HepG2 (cell line): Measurements from ENCODE around the gene CALY. TPM values are rescaled to one million over a fixed set of nuclear protein-coding genes. Genes with fewer than 3 reads are reported as not detected.

Source experiments
- AGO1 ChIP-seq: fragments of 200-400 bp; formaldehyde crosslinking; IDR thresholded peaks from 2 replicates; pipeline ENCODE4 v1.6.1; 2017; ENCODE audit warnings: mild to moderate bottlenecking, low read depth, low read length, moderate library complexity; ENCODE audit not compliant: poor library complexity, severe bottlenecking
- ARNTL ChIP-seq: sonication (generic); formaldehyde crosslinking; IDR thresholded peaks from 2 replicates; pipeline ENCODE4 v1.4.0; 2020; ENCODE audit warnings: mild to moderate bottlenecking, missing genetic modification reagents
- HDAC1 ChIP-seq: sonication (generic); formaldehyde crosslinking; IDR thresholded peaks from 2 replicates; pipeline ENCODE4 v1.5.1; 2020; ENCODE audit warnings: mild to moderate bottlenecking, missing genetic modification reagents
- HNF4G ChIP-seq, 2 experiments: sonication (generic) in 1 of 2; formaldehyde crosslinking in 1 of 2; IDR thresholded peaks; 2 replicates each; pipeline versions ENCODE4 v1.4.0 to v1.6.1; 2011 to 2020; ENCODE audit warnings: borderline replicate concordance in 2 of 2, low read depth in 2 of 2, mild to moderate bottlenecking in 2 of 2, low read length in 1 of 2, missing genetic modification reagents in 1 of 2, moderate library complexity in 1 of 2
- HNRNPK ChIP-seq: fragments of 200-400 bp; formaldehyde crosslinking; IDR thresholded peaks from 2 replicates; pipeline ENCODE4 v1.6.1; 2018; ENCODE audit warnings: low read length, low read depth, moderate library complexity, mild to moderate bottlenecking; ENCODE audit not compliant: poor library complexity, severe bottlenecking
- IRF9 ChIP-seq: sonication (generic); formaldehyde crosslinking; IDR thresholded peaks from 2 replicates; pipeline ENCODE4 v1.8.0; 2022; ENCODE audit warnings: missing genetic modification reagents, mild to moderate bottlenecking, borderline replicate concordance
- KDM1A ChIP-seq: IDR thresholded peaks from 2 replicates; pipeline ENCODE4 v1.6.1; 2016; ENCODE audit warnings: missing compliant biosample characterization
- MBD4 ChIP-seq: IDR thresholded peaks from 2 replicates; pipeline ENCODE4 v1.6.1; 2012; ENCODE audit warnings: low read length, inconsistent platforms, borderline replicate concordance
- MEIS1 ChIP-seq: sonication (generic); formaldehyde crosslinking; IDR thresholded peaks from 2 replicates; pipeline ENCODE4 v1.9.0; 2021; ENCODE audit warnings: mild to moderate bottlenecking, missing genetic modification reagents, moderate library complexity, borderline replicate concordance
- NFE2L1 ChIP-seq: sonication (generic); formaldehyde crosslinking; IDR thresholded peaks from 2 replicates; pipeline ENCODE4 v1.4.0; 2020; ENCODE audit warnings: missing genetic modification reagents, mild to moderate bottlenecking, borderline replicate concordance
- POLR2AphosphoS5 ChIP-seq: IDR thresholded peaks from 2 replicates; pipeline ENCODE4 v1.6.1; 2012; ENCODE audit warnings: low read depth, low read length
- POLR2G ChIP-seq: fragments of 200-400 bp; formaldehyde crosslinking; IDR thresholded peaks from 2 replicates; pipeline ENCODE4 v1.6.1; 2018; ENCODE audit warnings: mild to moderate bottlenecking, low read depth, low read length, moderate library complexity
- REXO4 ChIP-seq: sonication (generic); formaldehyde crosslinking; IDR thresholded peaks from 2 replicates; pipeline ENCODE4 v1.8.0; 2022; ENCODE audit warnings: missing genetic modification reagents, mild to moderate bottlenecking, borderline replicate concordance
- TEAD3 ChIP-seq: optimal IDR thresholded peaks from 2 replicates; pipeline ENCODE3; 2016; ENCODE audit warnings: borderline replicate concordance
- TFDP2 ChIP-seq: sonication (generic); formaldehyde crosslinking; IDR thresholded peaks from 2 replicates; pipeline ENCODE4 v1.4.0; 2020; ENCODE audit warnings: missing genetic modification reagents
- TOPORS ChIP-seq: sonication (generic); formaldehyde crosslinking; IDR thresholded peaks from 2 replicates; pipeline ENCODE4 v1.8.0; 2023; ENCODE audit warnings: mild to moderate bottlenecking, missing genetic modification reagents
- ZBTB3 ChIP-seq: sonication (generic); formaldehyde crosslinking; IDR thresholded peaks from 2 replicates; pipeline ENCODE4 v1.4.0; 2020; ENCODE audit warnings: low read depth, mild to moderate bottlenecking, moderate library complexity, missing genetic modification reagents, borderline replicate concordance
- ZFP62 ChIP-seq: sonication (generic); formaldehyde crosslinking; IDR thresholded peaks from 2 replicates; pipeline ENCODE4 v1.4.0; 2020; ENCODE audit warnings: missing genetic modification reagents
- ZNF160 ChIP-seq: sonication (generic); formaldehyde crosslinking; IDR thresholded peaks from 2 replicates; pipeline ENCODE4 v1.8.0; 2022; ENCODE audit warnings: mild to moderate bottlenecking, inconsistent platforms, missing genetic modification reagents
- ZNF251 ChIP-seq: sonication (generic); formaldehyde crosslinking; IDR thresholded peaks from 2 replicates; pipeline ENCODE4 v1.9.0; 2021; ENCODE audit warnings: mild to moderate bottlenecking, missing genetic modification reagents
- ZNF547 ChIP-seq: sonication (generic); formaldehyde crosslinking; IDR thresholded peaks from 2 replicates; pipeline ENCODE4 v1.5.1; 2020; ENCODE audit warnings: mild to moderate bottlenecking, missing genetic modification reagents
- ZNF598 ChIP-seq: sonication (generic); formaldehyde crosslinking; IDR thresholded peaks from 2 replicates; pipeline ENCODE4 v1.5.1; 2020; ENCODE audit warnings: mild to moderate bottlenecking, missing genetic modification reagents, borderline replicate concordance
- ZNF713 ChIP-seq: sonication (generic); formaldehyde crosslinking; IDR thresholded peaks from 2 replicates; pipeline ENCODE4 v1.4.0; 2020; ENCODE audit warnings: mild to moderate bottlenecking, missing genetic modification reagents
- ZSCAN21 ChIP-seq: sonication (generic); formaldehyde crosslinking; IDR thresholded peaks from 2 replicates; pipeline ENCODE4 v1.8.0; 2022; ENCODE audit warnings: mild to moderate bottlenecking, missing genetic modification reagents, moderate library complexity, borderline replicate concordance
- ZSCAN9 ChIP-seq: IDR thresholded peaks from 2 replicates; pipeline ENCODE4 v1.6.1; 2016; ENCODE audit warnings: borderline replicate concordance
- polyA plus RNA-seq, 8 experiments: library from polyadenylated mRNA; depleted of rRNA in 3 of 8; stranded (reverse) in 7 of 8; unstranded in 1 of 8; fragments of >200 nt; fragmentation: Illumina TruSeq in 4 of 8; extraction: Trizol in 4 of 8; gene quantifications; 2 replicates each; pipeline versions ENCODE4 v1.2.1 to v1.2.3, GENCODE V29; 2011 to 2016; ENCODE audit warnings: low read depth in 4 of 8, missing spikeins in 1 of 8, mixed read lengths in 1 of 8; ENCODE audit not compliant: insufficient read depth in 1 of 8
- total RNA-seq, 5 experiments: library from RNA; depleted of rRNA; stranded (reverse); fragments of >200 nt; fragmentation: Illumina TruSeq; extraction: Trizol; gene quantifications; 2 replicates each; pipeline ENCODE4 v1.2.3, GENCODE V29; 2016; ENCODE audit warnings: low read depth in 1 of 5
- TF ChIP-seq, protein P1 (sequence below): sonication (generic); formaldehyde crosslinking; IDR thresholded peaks from 2 replicates; pipeline ENCODE4 v1.8.0; 2022; ENCODE audit warnings: low read depth, missing genetic modification reagents

CALY gene
- total and polyA plus RNA-seq, 2 of the 13 experiments (the other 11 are each of a cell fraction or from before 2014, with no cell fraction given) = 0.08 TPM; not detected in 1

DNA sequence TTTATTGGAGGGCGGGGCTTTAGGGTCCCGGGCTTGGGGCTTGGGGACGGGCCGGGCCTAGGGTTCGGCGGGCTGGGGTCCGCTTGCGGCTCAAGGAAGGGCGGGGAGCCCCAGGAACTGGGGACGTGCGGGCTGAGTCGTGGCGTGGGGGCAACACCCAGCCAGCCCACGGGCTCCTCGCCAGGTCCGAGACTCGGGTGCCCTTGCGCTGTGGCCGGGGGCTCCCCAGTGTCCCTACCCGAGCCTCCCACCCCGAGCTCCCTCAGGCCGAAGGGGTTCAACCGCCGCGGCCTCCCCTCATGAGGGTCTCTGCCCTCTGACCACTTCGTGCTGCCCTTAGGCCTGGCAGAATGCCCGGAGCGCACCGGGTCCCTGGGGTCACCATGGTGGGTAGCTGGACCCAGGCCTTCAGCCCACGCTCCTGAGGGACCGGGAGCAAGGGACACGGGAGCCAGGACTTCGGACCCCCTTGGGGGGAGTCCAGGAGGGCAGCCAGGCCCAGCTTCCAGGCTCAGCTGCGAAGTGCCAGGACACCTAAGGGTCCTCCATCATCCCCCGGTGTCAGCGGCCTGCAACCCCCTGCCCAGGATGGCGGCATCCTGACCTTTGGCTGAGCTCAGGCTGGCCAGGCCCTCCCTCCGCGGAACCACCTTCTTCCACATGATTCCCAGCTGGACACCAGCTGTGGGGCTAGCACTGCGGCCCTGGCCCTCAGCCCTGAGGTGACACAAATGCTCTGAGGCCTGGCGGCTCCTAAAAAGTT, 21.6 kb upstream of the CALY start (continued):
- TF ChIP-seq HNF4G (IDR thresholded peaks at IDR 0.05; ENCODE audit: borderline replicate concordance, low read depth, low read length) = 0 out of 2 replicates have a peak, but pooled peaks have one; percentile 30
- TF ChIP-seq HNF4G (CRISPR knock-in tag; IDR thresholded peaks at IDR 0.05; ENCODE audit: borderline replicate concordance, low read depth) = no peak
- TF ChIP-seq ZNF713 (CRISPR knock-in tag) = 0 out of 2 replicates have a peak, but pooled peaks have one; percentile 43
- no peak; the same call in 1 of the 2 replicates for TF ChIP-seq ARNTL (CRISPR knock-in tag)
- peak; percentile 22; the same call in 1 of the 2 replicates for TF ChIP-seq TFDP2 (CRISPR knock-in tag)
- TF ChIP-seq MBD4 = no peak
- no peak for TF ChIP-seq ZFP62 (CRISPR knock-in tag)
- no peak for TF ChIP-seq TOPORS
- TF ChIP-seq TEAD3 (CRISPR knock-in tag) = peak; percentile 21
- peak; percentile 52; the same call in 1 of the 2 replicates for TF ChIP-seq IRF9 (CRISPR knock-in tag)
- peak; percentile 82 for TF ChIP-seq HDAC1 (CRISPR knock-in tag)
- TF ChIP-seq POLR2G = no peak
- TF ChIP-seq ZSCAN21 = 0 out of 2 replicates have a peak, but pooled peaks have one; percentile 73
- no peak for TF ChIP-seq ZSCAN9 (CRISPR knock-in tag)
- no peak for TF ChIP-seq KDM1A
- TF ChIP-seq MEIS1 = 0 out of 2 replicates have a peak, but pooled peaks have one; percentile 70
- TF ChIP-seq REXO4 (CRISPR knock-in tag) = no peak
- no peak for TF ChIP-seq ZBTB3 (CRISPR knock-in tag)
- TF ChIP-seq ZNF598 = no peak; the same call in 1 of the 2 replicates
- TF ChIP-seq ZNF251 = no peak
- TF ChIP-seq ZNF547 = no peak
- no peak for TF ChIP-seq ZNF160
- peak; percentile 33 for TF ChIP-seq POLR2AphosphoS5
- TF ChIP-seq, protein P1, sequence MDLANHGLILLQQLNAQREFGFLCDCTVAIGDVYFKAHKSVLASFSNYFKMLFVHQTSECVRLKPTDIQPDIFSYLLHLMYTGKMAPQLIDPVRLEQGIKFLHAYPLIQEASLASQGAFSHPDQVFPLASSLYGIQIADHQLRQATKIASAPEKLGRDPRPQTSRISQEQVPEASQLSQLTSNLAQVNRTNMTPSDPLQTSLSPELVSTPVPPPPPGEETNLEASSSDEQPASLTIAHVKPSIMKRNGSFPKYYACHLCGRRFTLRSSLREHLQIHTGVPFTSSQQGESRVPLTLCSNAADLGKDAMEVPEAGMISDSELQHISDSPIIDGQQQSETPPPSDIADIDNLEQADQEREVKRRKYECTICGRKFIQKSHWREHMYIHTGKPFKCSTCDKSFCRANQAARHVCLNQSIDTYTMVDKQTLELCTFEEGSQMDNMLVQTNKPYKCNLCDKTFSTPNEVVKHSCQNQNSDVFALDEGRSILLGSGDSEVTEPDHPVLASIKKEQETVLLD (CRISPR knock-in tag) = no peak
- peak; percentile 16; the same call in 1 of the 2 replicates for TF ChIP-seq NFE2L1 (CRISPR knock-in tag)
- peak; percentile 12 for TF ChIP-seq HNRNPK
- TF ChIP-seq AGO1 = no peak
